Esophagus muscularis mucosa (tissue), 4 donors: Measurements from ENCODE around the gene CARD14. TPM values are rescaled to one million over a fixed set of nuclear protein-coding genes. Genes with fewer than 3 reads are reported as not detected.

Experiments used
- DNase-seq: peaks from one replicate; pipeline ENCODE4 v3.0.0-alpha.2; 2017; ENCODE audit errors: extremely low spot score
- H3K27ac ChIP-seq, 4 donors: fragments of 200-600 bp; sonication (generic); replicated peaks in 1 of 4; 1 replicate in 3 of 4; 2 replicates in 1 of 4; pipeline ENCODE4 v1.5.1; 2016 to 2019; ENCODE audit warnings: mild to moderate bottlenecking in 1 of 4
- H3K27me3 ChIP-seq, 4 donors: fragments of 200-600 bp; sonication (generic); one replicate each; pipeline versions ENCODE4 v1.5.1 to v1.6.0; 2016 to 2019
- H3K36me3 ChIP-seq, 4 donors: fragments of 200-600 bp; sonication (generic); one replicate each; pipeline ENCODE4 v1.5.1; 2016 to 2019
- H3K4me1 ChIP-seq, 4 donors: fragments of 200-600 bp; sonication (generic); one replicate each; pipeline ENCODE4 v1.5.1; 2016 to 2019
- H3K4me3 ChIP-seq, 4 donors: fragments of 200-600 bp; sonication (generic); 1 replicate in 2 of 4; 2 replicates in 2 of 4; pipeline ENCODE4 v1.5.1; 2016 to 2019; ENCODE audit warnings: mild to moderate bottlenecking in 4 of 4, moderate library complexity in 1 of 4
- H3K9me3 ChIP-seq, 4 donors: fragments of 200-600 bp; sonication (generic); 1 replicate in 3 of 4; 2 replicates in 1 of 4; pipeline ENCODE4 v1.5.1; 2016 to 2019
- EP300 ChIP-seq: sonication (generic); formaldehyde crosslinking; IDR thresholded peaks from one replicate; pipeline ENCODE4 v1.6.1; 2017; ENCODE audit warnings: antibody characterized with exemption
- POLR2A ChIP-seq: fragments of 450-650 bp; IDR thresholded peaks from one replicate; pipeline ENCODE4 v1.6.1; 2017; ENCODE audit warnings: antibody characterized with exemption, moderate library complexity, mild to moderate bottlenecking, low read depth
- POLR2AphosphoS5 ChIP-seq, 2 donors: sonication (generic); formaldehyde crosslinking; IDR thresholded peaks; one replicate each; pipeline ENCODE4 v1.6.1; 2017; ENCODE audit warnings: antibody characterized with exemption in 2 of 2
- WGBS: methylation state at CpG from one replicate; pipeline ENCODE4 v1.1.5; 2018; 5-methylcytosine and 5-hydroxymethylcytosine counted together
- intact Hi-C: fragments of 100-400 bp; cut with DNase I; formaldehyde crosslinking; loops from one replicate; pipeline ENCODE4 v1.15.1; 2023
- total RNA-seq, 4 donors: library from RNA; depleted of rRNA; stranded (reverse); fragments of >200 nt; gene quantifications; one replicate each; pipeline versions ENCODE4 v1.1.0 to v1.2.1, GENCODE V29; 2016
- TF ChIP-seq, protein P1 (sequence below), 3 experiments: fragments of 200-600 bp in 2 of 3; fragments of 450-650 bp in 1 of 3; sonication (generic) in 2 of 3; IDR thresholded peaks; one replicate each; pipeline ENCODE4 v1.5.1; 2017 to 2019; ENCODE audit warnings: antibody characterized with exemption in 3 of 3, mild to moderate bottlenecking in 2 of 3, moderate library complexity in 1 of 3

Gene CARD14
- total RNA-seq, 4 donors from 2014 or later = 0.23 to 0.33 (median 0.32) TPM; not detected in 1

- H3K4me3 ChIP-seq = no peak overlapping the region
- H3K9me3 ChIP-seq = no peaks in the 10 kb centered on the region
- no peaks in the 10 kb centered on the region for H3K27me3 ChIP-seq
- intact Hi-C loops = no loop called here
- TF ChIP-seq EP300 = no peak
- TF ChIP-seq, protein P1, sequence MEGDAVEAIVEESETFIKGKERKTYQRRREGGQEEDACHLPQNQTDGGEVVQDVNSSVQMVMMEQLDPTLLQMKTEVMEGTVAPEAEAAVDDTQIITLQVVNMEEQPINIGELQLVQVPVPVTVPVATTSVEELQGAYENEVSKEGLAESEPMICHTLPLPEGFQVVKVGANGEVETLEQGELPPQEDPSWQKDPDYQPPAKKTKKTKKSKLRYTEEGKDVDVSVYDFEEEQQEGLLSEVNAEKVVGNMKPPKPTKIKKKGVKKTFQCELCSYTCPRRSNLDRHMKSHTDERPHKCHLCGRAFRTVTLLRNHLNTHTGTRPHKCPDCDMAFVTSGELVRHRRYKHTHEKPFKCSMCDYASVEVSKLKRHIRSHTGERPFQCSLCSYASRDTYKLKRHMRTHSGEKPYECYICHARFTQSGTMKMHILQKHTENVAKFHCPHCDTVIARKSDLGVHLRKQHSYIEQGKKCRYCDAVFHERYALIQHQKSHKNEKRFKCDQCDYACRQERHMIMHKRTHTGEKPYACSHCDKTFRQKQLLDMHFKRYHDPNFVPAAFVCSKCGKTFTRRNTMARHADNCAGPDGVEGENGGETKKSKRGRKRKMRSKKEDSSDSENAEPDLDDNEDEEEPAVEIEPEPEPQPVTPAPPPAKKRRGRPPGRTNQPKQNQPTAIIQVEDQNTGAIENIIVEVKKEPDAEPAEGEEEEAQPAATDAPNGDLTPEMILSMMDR (IDR thresholded peaks at IDR 0.05) = no peak
- no peak for TF ChIP-seq POLR2A
- no peak for TF ChIP-seq POLR2AphosphoS5 (IDR thresholded peaks at IDR 0.05)
- no peak overlapping the region for H3K27ac ChIP-seq
- no peaks in the 10 kb centered on the region for H3K4me1 ChIP-seq
- WGBS = 89% methylated on average over 7 of the region's 8 CpGs
- H3K36me3 ChIP-seq = peaks cover 30 to 100% (median 72%) of the 10 kb centered on the region in 4 donors
- no peak for DNase-seq
These were observed 76.9 kb downstream of the CARD14 start for GRCh38 chr17:80246726-80247125.

DNA sequence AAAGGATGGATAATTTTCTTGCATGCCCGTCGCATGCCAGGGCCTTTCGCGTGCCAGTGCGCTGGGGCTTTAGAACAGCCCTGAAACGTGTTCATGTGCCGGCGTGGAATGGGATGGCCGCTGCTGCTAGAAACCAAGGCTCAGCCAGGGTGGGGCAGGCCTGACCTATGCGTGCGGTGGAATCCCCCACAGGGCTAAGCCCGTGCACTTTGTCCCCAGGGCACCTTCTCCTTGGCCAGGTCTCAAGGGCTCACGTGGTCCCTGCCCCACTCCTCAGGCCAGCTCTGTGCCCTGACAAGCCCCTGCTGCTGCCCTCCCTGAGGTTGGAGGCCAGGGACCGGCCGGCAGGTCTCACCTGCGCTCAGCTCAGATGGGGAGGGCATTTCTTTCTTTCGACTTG, 77.7 kb downstream of the CARD14 start:
- H3K27me3 ChIP-seq = no peaks in the 10 kb centered on the region
- no peak overlapping the region for H3K27ac ChIP-seq
- DNase-seq = no peak
- H3K9me3 ChIP-seq = no peaks in the 10 kb centered on the region
- no peaks in the 10 kb centered on the region for H3K4me1 ChIP-seq
- TF ChIP-seq POLR2AphosphoS5 (IDR thresholded peaks at IDR 0.05) (no peak), POLR2A (no peak), EP300 (no peak)
- TF ChIP-seq, protein P1 (IDR thresholded peaks at IDR 0.05) = no peak
- H3K36me3 ChIP-seq = peaks cover 25 to 100% (median 68%) of the 10 kb centered on the region in 4 donors
- 92% methylated on average over 10 of the region's 17 CpGs for WGBS
- no peak overlapping the region for H3K4me3 ChIP-seq
- intact Hi-C loops = no loop called here

GRCh38 chr17:80248001-80248893, 78.4 kb downstream of the CARD14 start:
- Histone ChIP-seq H3K36me3 (peaks cover 28 to 100% (median 67%) of the 10 kb centered on the region in 4 donors), H3K27ac (no peak overlapping the region), H3K4me3 (no peak overlapping the region), H3K27me3 (no peaks in the 10 kb centered on the region), H3K4me1 (no peaks in the 10 kb centered on the region), H3K9me3 (no peaks in the 10 kb centered on the region)
- DNase-seq = no peak
- 97% methylated on average over 5 of the region's 23 CpGs for WGBS
- intact Hi-C loops = no loop called here
- TF ChIP-seq POLR2AphosphoS5 (IDR thresholded peaks at IDR 0.05) (no peak), POLR2A (no peak), EP300 (no peak)
- TF ChIP-seq, protein P1 (IDR thresholded peaks at IDR 0.05) = no peak

DNA sequence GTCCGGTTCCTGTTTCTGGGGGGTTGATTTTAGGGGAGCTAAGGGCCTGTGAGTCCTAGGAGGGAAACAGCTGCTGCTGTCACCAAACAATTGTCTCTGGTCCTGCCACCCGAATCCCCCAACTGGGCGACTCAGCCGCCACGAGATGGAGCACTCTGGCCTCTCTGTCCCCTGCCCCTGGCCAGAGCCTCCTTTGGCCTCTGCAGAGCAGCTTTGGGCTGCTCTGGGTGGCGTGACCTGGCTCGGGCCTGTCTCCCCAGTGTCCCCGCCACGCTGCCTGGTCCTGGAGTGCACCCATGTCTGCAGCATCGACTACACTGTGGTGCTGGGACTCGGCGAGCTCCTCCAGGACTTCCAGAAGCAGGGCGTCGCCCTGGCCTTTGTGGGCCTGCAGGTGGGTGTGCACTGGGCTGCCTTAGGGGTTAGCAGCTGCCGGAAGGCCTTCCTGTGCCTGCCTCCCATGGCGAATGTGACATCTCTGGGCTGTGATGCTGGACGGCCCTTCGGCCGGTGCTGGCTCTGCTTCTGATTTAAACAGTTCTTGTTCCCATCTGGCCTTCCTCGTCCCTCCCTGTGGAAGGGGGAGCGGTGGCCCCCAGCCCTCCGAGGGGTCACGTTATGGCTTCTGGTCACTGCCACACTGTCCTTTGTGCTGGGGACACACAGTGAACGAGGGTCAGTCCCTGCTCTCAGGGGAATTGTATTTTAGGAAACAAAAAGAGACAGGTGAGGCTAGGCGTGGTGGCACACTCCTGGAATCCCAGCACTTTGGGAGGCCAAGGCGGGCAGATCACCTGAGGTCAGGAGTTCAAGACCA, 79.3 kb downstream of the CARD14 start:
- Histone ChIP-seq H3K36me3 (peaks cover 23 to 99% (median 71%) of the 10 kb centered on the region in 4 donors), H3K27me3 (no peaks in the 10 kb centered on the region), H3K27ac (no peak overlapping the region), H3K9me3 (no peaks in the 10 kb centered on the region), H3K4me1 (no peaks in the 10 kb centered on the region), H3K4me3 (no peak overlapping the region)
- intact Hi-C loops = no loop called here
- 93% methylated on average over 20 of the region's 26 CpGs for WGBS
- TF ChIP-seq POLR2AphosphoS5 (IDR thresholded peaks at IDR 0.05) = no peak
- TF ChIP-seq POLR2A = no peak
- TF ChIP-seq, protein P1 (IDR thresholded peaks at IDR 0.05) = no peak
- no peak for TF ChIP-seq EP300
- DNase-seq = no peak
